22Rv1 (cell line): Measurements from ENCODE around the gene B4GALNT3.

Experiments used
- H3K27ac ChIP-seq: fragments of 450-650 bp; 2 replicates; pipeline ENCODE4 v1.5.1; 2017
- CTCF ChIP-seq: fragments of 450-650 bp; IDR thresholded peaks from 2 replicates; pipeline ENCODE4 v1.5.1; 2017; ENCODE audit warnings: mild to moderate bottlenecking
- ZFX ChIP-seq: fragments of 450-650 bp; IDR thresholded peaks from 2 replicates; pipeline ENCODE4 v1.6.1; 2017; ENCODE audit warnings: antibody characterized with exemption, borderline replicate concordance

Gene B4GALNT3

DNA sequence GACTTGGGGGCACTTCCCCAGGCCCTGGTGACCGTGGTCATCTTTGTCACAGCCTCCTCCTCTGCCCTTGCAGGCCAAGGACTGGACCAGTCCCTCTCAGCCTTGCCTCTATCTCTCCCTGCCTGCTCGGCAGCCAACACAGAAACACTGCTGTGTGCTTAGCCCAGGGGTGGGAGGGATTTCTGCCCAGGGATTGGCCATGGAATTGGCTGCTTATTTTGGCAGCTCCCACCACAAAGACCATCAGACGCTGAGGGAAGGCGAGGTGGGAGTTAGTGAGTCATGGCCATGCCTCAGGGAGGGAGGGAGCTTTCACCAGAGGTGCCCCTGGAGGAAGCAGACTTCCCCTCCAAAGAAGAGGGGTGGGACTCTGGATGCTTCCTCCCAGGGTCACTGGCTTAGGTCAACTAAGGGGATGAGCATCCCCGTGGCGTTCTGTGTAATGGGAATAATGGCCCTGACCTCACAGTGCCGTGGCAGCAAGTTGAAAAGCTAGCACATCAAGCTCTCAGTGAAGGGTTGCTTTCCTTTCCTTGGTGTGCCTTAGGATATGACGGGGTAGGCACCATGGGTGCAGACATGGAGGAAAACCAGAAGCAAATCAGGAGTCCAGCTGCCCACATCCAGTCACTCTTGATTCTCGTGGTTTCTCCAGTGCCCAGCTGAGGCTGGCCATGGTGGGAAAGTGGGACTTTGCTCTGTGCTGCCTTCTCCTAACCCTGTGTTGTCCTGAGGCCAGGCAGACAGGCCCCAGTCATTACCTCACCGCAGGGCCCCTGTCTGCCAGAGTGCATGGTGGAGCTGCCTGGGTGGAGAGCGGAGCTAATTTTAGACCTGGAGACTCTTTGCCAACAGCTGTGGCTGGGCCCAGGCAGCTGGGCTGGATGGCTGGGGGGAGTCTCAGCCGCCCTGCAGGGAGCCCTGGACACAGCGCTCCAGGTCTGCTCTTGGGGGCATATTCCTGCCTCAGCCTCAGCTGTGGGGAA is 21.4 kb downstream of the B4GALNT3 start:
- TF ChIP-seq CTCF (no peak), ZFX (no peak)
- no peak overlapping the region for H3K27ac ChIP-seq

DNA sequence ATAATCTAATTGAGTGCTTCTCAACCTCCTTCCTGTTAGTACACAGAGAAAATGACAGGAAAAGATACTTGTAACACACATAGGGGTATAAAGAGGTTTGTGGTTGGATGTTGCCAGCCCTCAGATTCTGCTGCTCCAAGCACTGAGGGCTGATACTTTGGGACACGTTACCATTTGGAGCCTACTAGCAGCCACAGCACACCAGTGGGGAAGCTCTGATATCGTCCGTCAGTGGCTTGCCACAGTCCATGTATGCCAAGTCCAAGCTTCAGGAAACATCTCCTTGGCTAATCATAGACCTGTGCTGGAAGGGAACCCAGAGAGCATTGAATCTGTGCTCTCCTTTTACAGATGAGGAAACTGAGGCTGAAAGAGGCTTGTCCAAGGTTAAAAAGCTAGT is 22.3 kb downstream of the B4GALNT3 start:
- no peak overlapping the region for H3K27ac ChIP-seq
- TF ChIP-seq ZFX (no peak), CTCF (no peak)

DNA sequence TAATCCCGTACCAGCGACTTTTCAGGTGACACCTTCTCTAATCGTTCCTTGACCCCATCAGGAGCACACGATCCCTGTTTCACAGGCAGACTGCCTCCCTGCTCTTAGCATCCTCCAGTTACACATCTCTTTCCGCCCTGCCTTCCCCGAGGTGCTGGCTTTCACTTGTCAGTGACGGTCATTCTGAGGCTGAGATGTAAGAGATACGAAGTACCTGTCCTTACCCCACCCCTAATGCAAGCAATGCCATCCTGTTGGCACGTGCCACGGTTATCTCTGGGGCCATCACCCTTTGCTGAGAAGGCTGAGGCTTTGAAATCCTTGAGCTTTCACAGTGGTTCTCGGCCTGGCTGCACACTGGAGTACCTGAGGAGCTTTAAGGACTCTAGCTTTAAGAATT is 24.4 kb downstream of the B4GALNT3 start:
- no peak overlapping the region for H3K27ac ChIP-seq
- TF ChIP-seq ZFX = no peak
- no peak for TF ChIP-seq CTCF

- H3K27ac ChIP-seq = no peak overlapping the region
- no peak for TF ChIP-seq CTCF
These were observed 30.5 kb downstream of the B4GALNT3 start for GRCh38 chr12:490260-490659.

DNA sequence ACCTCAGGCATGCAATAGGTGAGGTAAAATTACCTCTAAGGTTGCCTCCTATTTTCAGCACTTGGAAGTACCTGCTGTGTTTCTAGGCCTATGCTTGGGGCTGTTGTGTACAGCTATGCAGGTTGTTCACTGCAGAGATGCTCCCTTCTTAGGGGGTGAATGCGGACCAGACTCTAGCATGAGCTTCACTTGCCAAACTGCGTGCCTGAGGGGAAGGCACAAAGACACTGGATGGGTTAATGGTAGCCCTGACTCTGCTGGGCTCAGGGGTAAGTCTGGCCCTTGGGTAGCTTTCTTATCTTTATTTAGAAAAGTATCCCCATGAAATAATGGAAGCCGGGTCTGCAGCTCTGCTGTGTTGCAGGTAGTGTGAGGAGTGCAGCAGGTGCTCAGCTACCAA is 35.7 kb downstream of the B4GALNT3 start:
- TF ChIP-seq ZFX (no peak), CTCF (no peak)
- no peak overlapping the region for H3K27ac ChIP-seq

DNA sequence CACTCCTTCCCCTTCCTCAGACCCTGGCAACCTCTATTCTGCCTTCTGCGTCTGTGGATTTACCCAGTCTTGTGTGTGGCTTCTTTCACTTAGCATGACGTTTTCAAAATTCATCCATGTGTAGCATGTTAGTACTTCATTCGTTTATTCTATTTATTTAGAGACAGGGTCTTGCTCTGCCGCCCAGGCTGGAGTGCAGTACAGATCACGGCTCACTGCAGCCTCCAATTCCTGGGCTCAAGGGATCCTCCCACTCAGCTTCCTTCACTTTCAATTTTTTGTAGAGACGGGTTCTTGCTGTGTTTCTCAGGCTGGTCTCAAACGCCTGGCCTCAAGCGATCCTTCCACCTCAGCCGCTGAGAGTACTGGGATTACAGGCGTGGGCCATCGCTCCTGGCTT is 37.0 kb downstream of the B4GALNT3 start:
- TF ChIP-seq CTCF = no peak
- no peak for TF ChIP-seq ZFX
- H3K27ac ChIP-seq = no peak overlapping the region

DNA sequence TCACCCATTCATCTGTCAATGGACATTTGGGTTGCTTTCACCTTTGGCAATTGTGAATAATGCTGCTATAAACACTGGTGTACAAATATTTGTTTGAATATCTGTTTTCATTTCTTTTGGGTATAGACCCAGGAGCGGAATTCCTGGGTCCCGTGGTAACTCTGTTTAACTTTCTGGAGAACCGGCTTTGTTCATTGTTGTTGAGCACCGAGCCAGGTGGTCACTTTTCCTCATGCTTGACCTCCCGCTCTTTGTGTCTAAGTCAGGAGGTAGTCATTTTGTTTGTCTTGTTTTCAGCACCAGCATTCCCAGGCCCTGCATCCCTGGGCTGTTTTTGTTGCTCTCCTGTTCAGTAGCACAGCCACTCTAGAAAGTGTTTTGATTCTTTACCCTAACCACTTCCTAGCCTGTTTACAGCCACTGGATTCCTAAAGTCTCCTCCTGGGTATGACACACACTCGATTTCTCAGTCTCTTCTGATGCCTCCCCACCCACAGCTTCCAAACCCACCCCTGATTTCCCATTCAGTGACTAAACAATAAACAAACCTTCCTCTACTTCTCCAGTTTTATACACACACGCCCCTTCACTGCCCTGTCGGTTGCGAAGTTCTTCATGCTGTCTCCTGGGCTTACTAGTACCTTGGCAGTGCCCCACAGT is 37.9 kb downstream of the B4GALNT3 start:
- no peak overlapping the region for H3K27ac ChIP-seq
- TF ChIP-seq CTCF = no peak
- TF ChIP-seq ZFX = no peak
